Activated naive CD4-positive, alpha-beta T cell treated with anti-CD3 and anti-CD28 coated beads, Interleukin-2, amount 10 ng/mL, durations not matched to agents 7 days and 5 days (primary cell): ENCODE results near the gene ADARB2.
A peak's percentile ranks its signal among the peaks of the same experiment; 100 is the strongest.

Experiments used
- CTCF ChIA-PET: fragments of 350-600 bp; sonication (Branson Sonifier 250); formaldehyde crosslinking; loops from one replicate; lab custom pipeline; 2021; ENCODE audit warnings: antibody characterized with exemption; lab: Charles Lee
- DNase-seq: peaks from one replicate; pipeline ENCODE4 v3.0.0-alpha.2; 2020
- H3K27ac Mint-ChIP-seq: one replicate; pipeline ENCODE4 v1.8.0; 2021; ENCODE audit warnings: mild to moderate bottlenecking, moderate library complexity, mixed read lengths
- H3K27me3 Mint-ChIP-seq: one replicate; pipeline ENCODE4 v1.8.0; 2021; ENCODE audit warnings: mild to moderate bottlenecking, mixed read lengths
- H3K36me3 Mint-ChIP-seq: one replicate; pipeline ENCODE4 v1.8.0; 2021; ENCODE audit warnings: mixed read lengths
- H3K4me1 Mint-ChIP-seq: one replicate; pipeline ENCODE4 v1.8.0; 2021; ENCODE audit warnings: mixed read lengths
- H3K4me3 Mint-ChIP-seq: one replicate; pipeline ENCODE4 v1.8.0; 2021; ENCODE audit warnings: mild to moderate bottlenecking, moderate library complexity, mixed read lengths
- H3K9me3 Mint-ChIP-seq: one replicate; pipeline ENCODE4 v1.8.0; 2021; ENCODE audit warnings: mixed read lengths

ADARB2 gene

GRCh38 chr10:1560535-1561192, 176.7 kb downstream of the ADARB2 start:
- H3K4me3 Mint-ChIP-seq, result no peak overlapping the region
- no peak for DNase-seq
- no peak overlapping the region for H3K27ac Mint-ChIP-seq
- CTCF ChIA-PET, result no interaction called here
- H3K27me3 Mint-ChIP-seq, result peaks cover 6% of the 10 kb centered on the region
- no peaks in the 10 kb centered on the region for H3K36me3 Mint-ChIP-seq
- H3K9me3 Mint-ChIP-seq, result no peaks in the 10 kb centered on the region
- H3K4me1 Mint-ChIP-seq, result no peaks in the 10 kb centered on the region

- DNase-seq, result no peak
- H3K4me3 Mint-ChIP-seq, result no peak overlapping the region
- H3K27ac Mint-ChIP-seq, result no peak overlapping the region
- H3K9me3 Mint-ChIP-seq, result no peaks in the 10 kb centered on the region
- H3K36me3 Mint-ChIP-seq, result no peaks in the 10 kb centered on the region
- peaks cover 5% of the 10 kb centered on the region for H3K27me3 Mint-ChIP-seq
- no peaks in the 10 kb centered on the region for H3K4me1 Mint-ChIP-seq
- CTCF ChIA-PET, result no interaction called here
These were observed 177.6 kb downstream of the ADARB2 start for GRCh38 chr10:1559761-1560160.

GRCh38 chr10:1559311-1559710, 178.0 kb downstream of the ADARB2 start:
- Mint-ChIP-seq H3K27me3 (peaks cover 5% of the 10 kb centered on the region), H3K4me1 (no peaks in the 10 kb centered on the region), H3K36me3 (no peaks in the 10 kb centered on the region), H3K9me3 (no peaks in the 10 kb centered on the region), H3K27ac (no peak overlapping the region), H3K4me3 (no peak overlapping the region)
- CTCF ChIA-PET, result no interaction called here
- no peak for DNase-seq

GRCh38 chr10:1558906-1559305, 178.4 kb downstream of the ADARB2 start:
- DNase-seq, result no peak
- Mint-ChIP-seq H3K9me3 (no peaks in the 10 kb centered on the region), H3K4me3 (no peak overlapping the region), H3K36me3 (no peaks in the 10 kb centered on the region), H3K27me3 (peaks cover 5% of the 10 kb centered on the region), H3K27ac (no peak overlapping the region), H3K4me1 (no peaks in the 10 kb centered on the region)
- CTCF ChIA-PET, result no interaction called here

GRCh38 chr10:1557081-1557480, 180.2 kb downstream of the ADARB2 start:
- Mint-ChIP-seq H3K27ac (no peak overlapping the region), H3K4me3 (no peak overlapping the region), H3K9me3 (no peaks in the 10 kb centered on the region), H3K4me1 (no peaks in the 10 kb centered on the region), H3K36me3 (no peaks in the 10 kb centered on the region), H3K27me3 (peaks cover 5% of the 10 kb centered on the region)
- peak; percentile 7 for DNase-seq
- CTCF ChIA-PET, result no interaction called here

- peaks cover 5% of the 10 kb centered on the region for H3K27me3 Mint-ChIP-seq
- no peaks in the 10 kb centered on the region for H3K9me3 Mint-ChIP-seq
- no peak overlapping the region for H3K27ac Mint-ChIP-seq
- H3K4me3 Mint-ChIP-seq, result no peak overlapping the region
- no peaks in the 10 kb centered on the region for H3K36me3 Mint-ChIP-seq
- peak; percentile 2 for DNase-seq
- CTCF ChIA-PET, result no interaction called here
- H3K4me1 Mint-ChIP-seq, result no peaks in the 10 kb centered on the region
These were observed 180.8 kb downstream of the ADARB2 start for GRCh38 chr10:1556496-1556895.

GRCh38 chr10:1553951-1554350, 183.4 kb downstream of the ADARB2 start:
- Mint-ChIP-seq H3K27me3 (peaks cover 5% of the 10 kb centered on the region), H3K9me3 (peaks cover 7% of the 10 kb centered on the region), H3K4me1 (peaks cover 20% of the 10 kb centered on the region), H3K4me3 (no peak overlapping the region), H3K36me3 (no peaks in the 10 kb centered on the region), H3K27ac (no peak overlapping the region)
- peak; percentile 6 for DNase-seq
- CTCF ChIA-PET, result no interaction called here

- H3K4me1 Mint-ChIP-seq, result peaks cover 26% of the 10 kb centered on the region
- CTCF ChIA-PET, result no interaction called here
These were observed 184.2 kb downstream of the ADARB2 start for GRCh38 chr10:1552881-1553670.

GRCh38 chr10:1552406-1552805, 184.9 kb downstream of the ADARB2 start:
- no peak for DNase-seq
- Mint-ChIP-seq H3K4me3 (no peak overlapping the region), H3K4me1 (peaks cover 26% of the 10 kb centered on the region), H3K27ac (no peak overlapping the region), H3K9me3 (peaks cover 7% of the 10 kb centered on the region), H3K27me3 (peaks cover 5% of the 10 kb centered on the region), H3K36me3 (no peaks in the 10 kb centered on the region)
- CTCF ChIA-PET, result no interaction called here

More at GRCh38 chr10:1552881-1553670, 184.2 kb downstream of the ADARB2 start:
- Mint-ChIP-seq H3K27me3 (peaks cover 5% of the 10 kb centered on the region), H3K4me3 (no peak overlapping the region), H3K27ac (no peak overlapping the region), H3K36me3 (no peaks in the 10 kb centered on the region), H3K9me3 (peaks cover 7% of the 10 kb centered on the region)
- DNase-seq, result peak; percentile 0

- peaks cover 26% of the 10 kb centered on the region for H3K4me1 Mint-ChIP-seq
- DNase-seq, result peak; percentile 8
- CTCF ChIA-PET, result no interaction called here
- no peaks in the 10 kb centered on the region for H3K27me3 Mint-ChIP-seq
- H3K27ac Mint-ChIP-seq, result no peak overlapping the region
- peaks cover 7% of the 10 kb centered on the region for H3K9me3 Mint-ChIP-seq
- H3K4me3 Mint-ChIP-seq, result no peak overlapping the region
- H3K36me3 Mint-ChIP-seq, result no peaks in the 10 kb centered on the region
These were observed 185.5 kb downstream of the ADARB2 start for GRCh38 chr10:1551636-1552338.

- H3K9me3 Mint-ChIP-seq, result peaks cover 7% of the 10 kb centered on the region
- H3K27me3 Mint-ChIP-seq, result no peaks in the 10 kb centered on the region
- no peaks in the 10 kb centered on the region for H3K36me3 Mint-ChIP-seq
- peaks cover 26% of the 10 kb centered on the region for H3K4me1 Mint-ChIP-seq
- no peak overlapping the region for H3K4me3 Mint-ChIP-seq
- CTCF ChIA-PET, result no interaction called here
- DNase-seq, result peak; percentile 3
- H3K27ac Mint-ChIP-seq, result peak overlapping the region; percentile 74
These were observed 186.7 kb downstream of the ADARB2 start for GRCh38 chr10:1550616-1551015.

- Mint-ChIP-seq H3K27ac (peak overlapping the region; percentile 76), H3K4me1 (peaks cover 26% of the 10 kb centered on the region), H3K27me3 (no peaks in the 10 kb centered on the region), H3K4me3 (no peak overlapping the region), H3K9me3 (peaks cover 7% of the 10 kb centered on the region), H3K36me3 (no peaks in the 10 kb centered on the region)
- CTCF ChIA-PET, result no interaction called here
- DNase-seq, result no peak
These were observed 187.1 kb downstream of the ADARB2 start for GRCh38 chr10:1550291-1550595.

GRCh38 chr10:1549591-1550290, 187.6 kb downstream of the ADARB2 start:
- DNase-seq, result no peak
- no peak overlapping the region for H3K4me3 Mint-ChIP-seq
- CTCF ChIA-PET, result no interaction called here

GRCh38 chr10:1548596-1548995, 188.7 kb downstream of the ADARB2 start:
- CTCF ChIA-PET, result no interaction called here
- H3K27me3 Mint-ChIP-seq, result no peaks in the 10 kb centered on the region
- no peak overlapping the region for H3K4me3 Mint-ChIP-seq
- no peaks in the 10 kb centered on the region for H3K36me3 Mint-ChIP-seq
- H3K4me1 Mint-ChIP-seq, result peaks cover 26% of the 10 kb centered on the region
- no peak for DNase-seq
- peaks cover 7% of the 10 kb centered on the region for H3K9me3 Mint-ChIP-seq
- peak overlapping the region; percentile 66 for H3K27ac Mint-ChIP-seq

More at GRCh38 chr10:1549591-1550290, 187.6 kb downstream of the ADARB2 start:
- Mint-ChIP-seq H3K27ac (peak overlapping the region; percentile 76), H3K36me3 (no peaks in the 10 kb centered on the region), H3K27me3 (no peaks in the 10 kb centered on the region), H3K4me1 (peaks cover 26% of the 10 kb centered on the region), H3K9me3 (peaks cover 7% of the 10 kb centered on the region)
